D721Med (cell line): Measurements from ENCODE around the gene KRTAP10-10.
"Not testable (repeated sequence)": the region's sequence is repeated elsewhere in the genome, so short reads cannot be mapped to it uniquely, and the experiment has no call there.

Experiments used
- DNase-seq: peaks from one replicate; pipeline ENCODE4 v3.0.0; 2011; ENCODE audit warnings: low spot score; ENCODE audit not compliant: insufficient read length
- FAIRE-seq: peaks from 2 replicates; lab custom pipeline; 2011; peaks lifted over from hg19 to GRCh38; lab: Jason Lieb, UNC
- TF ChIP-seq, protein P1 (sequence below): IDR thresholded peaks from 2 replicates; pipeline ENCODE4 v1.5.1; 2012; ENCODE audit warnings: mild to moderate bottlenecking, control low read depth; ENCODE audit not compliant: insufficient read depth; ENCODE audit errors: missing control alignments

KRTAP10-10 gene

DNA sequence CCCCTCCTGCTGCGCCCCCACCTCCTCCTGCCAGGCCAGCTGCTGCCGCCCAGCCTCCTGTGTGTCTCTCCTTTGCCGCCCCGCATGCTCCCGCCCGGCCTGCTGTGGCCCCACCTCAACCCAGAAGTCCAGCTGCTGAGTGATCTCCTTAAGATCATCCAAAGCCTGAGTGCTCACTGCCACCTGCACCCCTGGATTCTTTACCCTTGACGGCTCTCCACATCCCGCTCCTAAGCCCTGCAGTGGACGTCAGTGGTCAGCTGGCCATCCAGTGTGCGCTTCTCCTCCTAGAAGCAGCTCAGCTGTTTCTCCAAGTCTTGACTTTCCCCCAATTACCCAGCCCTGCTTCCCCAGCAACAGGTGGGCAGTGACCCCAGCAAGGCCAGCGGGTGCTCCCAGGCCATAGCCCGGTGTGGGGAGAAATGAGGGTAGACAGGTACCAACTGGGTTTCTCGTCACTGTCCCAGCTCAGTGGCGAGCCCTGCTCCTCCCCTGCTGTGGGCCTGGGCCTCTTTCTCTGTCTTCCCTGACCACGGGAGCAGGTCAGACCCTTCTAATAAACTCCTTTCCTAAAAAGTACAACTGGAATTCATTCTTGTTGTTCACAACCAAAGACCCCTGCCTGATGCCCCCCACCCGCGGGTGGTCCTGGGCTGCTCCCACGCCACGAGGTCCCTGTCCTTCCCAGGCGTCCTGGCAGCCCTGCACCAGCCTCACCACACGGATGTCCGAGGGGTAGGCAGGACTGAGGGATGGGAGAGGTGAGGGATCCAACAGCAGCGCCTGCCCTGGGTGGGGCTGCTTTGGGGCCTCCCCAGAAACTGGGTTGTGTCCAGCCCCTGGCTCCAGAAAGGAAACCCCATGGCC, 35.3 kb upstream of the KRTAP10-10 start:
- DNase-seq (no peak), FAIRE-seq (no peak)
- TF ChIP-seq, protein P1, sequence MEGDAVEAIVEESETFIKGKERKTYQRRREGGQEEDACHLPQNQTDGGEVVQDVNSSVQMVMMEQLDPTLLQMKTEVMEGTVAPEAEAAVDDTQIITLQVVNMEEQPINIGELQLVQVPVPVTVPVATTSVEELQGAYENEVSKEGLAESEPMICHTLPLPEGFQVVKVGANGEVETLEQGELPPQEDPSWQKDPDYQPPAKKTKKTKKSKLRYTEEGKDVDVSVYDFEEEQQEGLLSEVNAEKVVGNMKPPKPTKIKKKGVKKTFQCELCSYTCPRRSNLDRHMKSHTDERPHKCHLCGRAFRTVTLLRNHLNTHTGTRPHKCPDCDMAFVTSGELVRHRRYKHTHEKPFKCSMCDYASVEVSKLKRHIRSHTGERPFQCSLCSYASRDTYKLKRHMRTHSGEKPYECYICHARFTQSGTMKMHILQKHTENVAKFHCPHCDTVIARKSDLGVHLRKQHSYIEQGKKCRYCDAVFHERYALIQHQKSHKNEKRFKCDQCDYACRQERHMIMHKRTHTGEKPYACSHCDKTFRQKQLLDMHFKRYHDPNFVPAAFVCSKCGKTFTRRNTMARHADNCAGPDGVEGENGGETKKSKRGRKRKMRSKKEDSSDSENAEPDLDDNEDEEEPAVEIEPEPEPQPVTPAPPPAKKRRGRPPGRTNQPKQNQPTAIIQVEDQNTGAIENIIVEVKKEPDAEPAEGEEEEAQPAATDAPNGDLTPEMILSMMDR = no peak

- FAIRE-seq (no peak), DNase-seq (no peak)
- TF ChIP-seq, protein P1 = no peak
Observed at GRCh38 chr21:44602463-44602850, 34.7 kb upstream of the KRTAP10-10 start.

- DNase-seq (no peak), FAIRE-seq (no peak)
- TF ChIP-seq, protein P1 = no peak
Observed at GRCh38 chr21:44603109-44603875, 33.9 kb upstream of the KRTAP10-10 start.

DNA sequence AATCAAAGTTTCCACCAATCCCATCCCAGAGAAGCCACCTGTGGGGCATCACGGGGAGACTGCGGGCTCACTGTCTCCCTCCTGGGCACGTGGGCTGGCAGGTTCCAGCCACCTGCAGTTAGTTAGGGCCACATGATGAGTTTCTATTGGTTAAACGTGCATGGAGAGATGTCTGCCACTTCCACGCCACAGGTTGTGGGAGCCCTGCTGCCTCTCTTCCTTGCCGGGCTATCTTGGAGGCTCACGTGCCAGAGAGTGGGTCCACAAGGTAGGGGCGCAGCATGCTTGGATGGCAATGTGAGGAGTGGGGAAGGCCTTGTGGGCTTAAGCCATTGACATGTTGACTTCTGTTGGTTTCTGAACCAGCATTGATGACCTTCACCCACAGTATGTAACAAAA, 33.2 kb upstream of the KRTAP10-10 start:
- DNase-seq (no peak), FAIRE-seq (no peak)
- TF ChIP-seq, protein P1 = no peak

- DNase-seq (no peak), FAIRE-seq (no peak)
- TF ChIP-seq, protein P1 = no peak
Observed at GRCh38 chr21:44606495-44606894, 30.7 kb upstream of the KRTAP10-10 start.

DNA sequence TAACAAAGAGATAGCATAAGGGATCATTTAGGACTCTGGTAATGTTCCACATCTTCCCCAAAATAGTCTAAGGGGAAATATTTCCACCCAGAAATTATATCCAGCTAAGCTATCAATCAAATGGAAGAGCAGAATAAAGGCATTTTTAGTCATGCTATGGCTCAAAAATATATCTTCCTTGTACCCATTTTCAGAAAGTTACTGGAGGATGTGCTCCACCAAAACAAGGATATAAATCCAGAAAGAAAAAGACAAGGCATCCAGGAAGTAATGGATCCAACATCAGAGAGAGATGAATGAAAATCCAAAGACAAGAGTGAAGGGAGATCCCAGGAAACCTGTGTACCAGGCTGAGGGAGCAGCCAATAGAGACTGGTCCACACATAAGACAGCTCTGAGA, 28.0 kb upstream of the KRTAP10-10 start:
- TF ChIP-seq, protein P1 = no peak
- FAIRE-seq (no peak), DNase-seq (no peak)

DNA sequence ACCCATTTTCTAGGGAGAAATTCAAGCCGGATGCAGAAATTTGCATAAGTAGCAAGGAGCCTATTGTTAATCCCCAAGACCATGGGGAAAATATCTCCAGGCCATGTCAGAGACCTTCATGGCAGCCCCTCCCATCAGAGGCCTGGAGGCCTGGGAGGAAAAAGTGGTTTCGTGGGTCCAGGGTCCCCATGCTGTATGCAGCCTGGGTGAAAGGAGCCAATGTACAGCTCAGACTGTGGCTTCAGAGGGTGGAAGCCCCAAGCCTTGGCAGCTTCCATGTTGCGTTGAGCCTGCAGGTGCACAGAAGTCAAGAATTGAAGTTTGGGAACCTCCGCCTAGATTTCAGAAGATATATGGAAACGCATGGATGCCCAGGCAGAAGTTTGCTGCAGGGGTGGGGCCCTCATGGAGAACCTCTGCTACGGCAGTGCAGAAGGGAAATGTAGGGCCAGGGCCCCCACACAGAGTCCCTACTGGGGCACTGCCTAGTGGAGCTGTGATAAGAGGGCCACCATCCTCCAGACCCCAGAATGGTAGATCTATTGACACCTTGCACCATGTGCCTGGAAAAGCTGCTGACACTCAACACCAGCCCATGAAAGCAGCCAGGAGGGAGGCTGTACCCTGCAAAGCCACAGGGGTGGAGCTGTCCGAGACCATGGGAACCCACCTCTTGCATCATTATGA, 26.9 kb upstream of the KRTAP10-10 start:
- DNase-seq, FAIRE-seq: not testable (repeated sequence)
